ENCODE data around the gene FKBP11.
"Not testable (repeated sequence)": the region's sequence is repeated elsewhere in the genome, so short reads cannot be mapped to it uniquely, and the experiment has no call there.

Gene FKBP11

GRCh38 chr12:48903982-48904411 lies 21.3 kb downstream of the FKBP11 start:
- DNase-seq, result no peak

GRCh38 chr12:48903363-48903981 lies 21.8 kb downstream of the FKBP11 start:
- no peak for DNase-seq

DNA sequence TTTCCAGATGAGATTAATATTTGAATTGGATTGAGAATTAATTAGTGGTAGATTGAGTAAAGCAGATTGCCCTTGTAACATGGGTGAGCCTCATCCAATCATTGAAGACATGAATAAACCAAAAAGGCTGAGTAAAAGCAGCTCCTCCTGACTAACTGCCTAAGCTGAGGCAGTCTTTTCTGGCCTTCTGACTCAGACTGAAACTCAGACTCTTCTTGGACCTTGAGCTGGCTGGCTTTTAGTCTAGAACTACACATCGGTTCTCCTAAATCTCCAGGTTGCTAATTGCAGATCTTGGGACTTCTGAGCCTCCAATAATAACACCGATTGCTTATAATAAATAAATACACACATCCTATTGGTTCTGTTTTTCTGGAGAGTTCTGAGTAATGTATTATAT lies 24.0 kb downstream of the FKBP11 start:
- no peak for DNase-seq

GRCh38 chr12:48899651-48900050 lies 25.6 kb downstream of the FKBP11 start:
- no peak for DNase-seq

GRCh38 chr12:48894271-48894670 lies 31.0 kb downstream of the FKBP11 start:
- DNase-seq, result no peak

DNA sequence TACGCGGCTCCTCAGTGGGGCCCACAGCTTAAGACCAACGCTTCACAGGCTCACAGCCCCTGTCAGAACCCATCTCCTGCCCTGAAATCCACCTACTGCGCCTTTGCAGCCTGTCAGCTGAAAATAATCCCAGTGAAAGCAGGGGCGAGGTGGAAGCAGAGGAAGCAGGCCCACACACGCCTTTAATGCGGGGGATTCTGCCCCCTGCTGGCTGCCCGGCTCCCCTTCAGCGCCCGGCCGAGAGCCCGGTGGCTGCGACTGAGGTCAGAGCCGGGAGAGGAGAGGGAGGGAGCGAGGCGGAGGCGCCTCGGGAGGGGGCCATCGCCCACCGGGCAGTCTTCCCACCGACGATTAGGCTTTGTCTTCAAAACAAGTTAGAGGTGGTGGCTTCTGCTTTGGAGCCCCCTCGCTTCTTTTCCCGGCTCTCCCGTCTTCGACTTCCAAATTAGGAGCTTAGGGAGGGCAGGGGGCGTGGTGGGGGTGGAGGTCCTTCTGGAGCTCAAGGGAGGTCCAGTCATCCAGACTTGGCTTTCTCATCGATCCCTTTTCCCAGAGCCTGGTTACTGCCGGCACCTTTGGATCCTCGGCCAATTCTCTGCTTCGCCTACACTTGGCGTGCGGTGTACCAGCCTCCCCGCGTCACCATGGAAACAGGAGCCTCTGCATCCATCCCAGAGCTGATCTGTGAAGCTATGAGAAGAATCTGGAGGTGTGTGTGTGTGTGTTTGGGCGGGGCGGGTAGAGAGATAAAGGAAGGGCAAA lies 34.5 kb downstream of the FKBP11 start:
- DNase-seq, result peak; percentile 53

- no peak for DNase-seq
Observed at GRCh38 chr12:48889679-48890078, 35.6 kb downstream of the FKBP11 start.

DNA sequence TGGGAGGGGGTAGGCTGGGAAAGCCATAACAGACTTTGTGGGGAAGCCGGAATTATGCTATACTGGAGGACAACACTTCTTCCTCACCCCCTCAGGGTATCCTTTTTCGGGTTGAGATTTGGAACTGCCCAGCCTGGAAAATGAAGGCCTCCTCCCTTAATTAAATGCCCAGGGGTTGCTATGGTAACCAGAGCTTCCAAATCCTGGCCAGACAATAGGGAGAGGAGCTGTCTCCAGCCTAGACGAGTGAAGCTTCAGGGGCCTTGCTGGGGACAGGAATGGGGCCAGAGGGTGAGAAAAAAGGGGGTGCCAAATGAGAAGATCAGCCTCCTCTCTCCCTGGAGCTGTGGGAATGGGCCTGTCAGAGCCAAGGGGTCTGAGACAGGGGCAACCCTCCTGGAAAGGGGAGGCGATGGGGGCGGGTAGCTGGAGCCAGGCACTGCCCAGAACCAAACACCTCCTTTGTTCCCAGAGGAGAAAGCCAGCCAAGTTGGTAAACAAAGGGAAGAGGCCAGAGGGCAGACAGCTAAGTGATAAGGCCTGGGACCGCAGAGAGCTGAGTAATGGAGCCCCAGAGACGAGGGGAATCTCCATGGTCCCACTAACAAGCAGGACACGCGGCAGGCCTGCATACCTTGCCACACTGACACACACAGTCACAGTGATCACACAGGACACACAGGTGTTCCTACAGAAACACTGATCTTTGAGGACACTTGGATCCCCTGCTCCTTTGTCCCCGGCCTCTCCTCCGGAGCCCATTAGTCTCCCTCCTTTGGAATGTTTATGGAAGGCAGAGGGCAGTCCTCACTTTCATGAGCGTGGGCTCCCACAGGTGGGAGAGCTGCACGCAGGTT lies 41.8 kb downstream of the FKBP11 start:
- no peak for DNase-seq

DNA sequence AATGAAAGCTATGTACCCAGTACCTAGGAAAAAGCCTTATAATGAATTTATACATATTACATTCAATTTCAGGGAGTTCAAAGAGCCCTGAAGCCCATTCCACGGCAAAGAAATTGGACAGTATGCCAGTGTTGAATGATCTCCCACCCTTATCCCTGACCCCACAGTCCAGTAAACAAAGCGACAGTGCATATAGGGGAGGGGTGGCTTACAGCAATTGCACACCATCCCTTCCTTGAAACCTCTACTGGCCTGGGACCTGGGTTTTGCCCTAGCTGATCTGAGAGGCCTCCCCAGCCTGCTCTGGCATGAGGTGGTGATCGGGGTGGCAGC lies 42.4 kb downstream of the FKBP11 start:
- DNase-seq, result no peak

DNA sequence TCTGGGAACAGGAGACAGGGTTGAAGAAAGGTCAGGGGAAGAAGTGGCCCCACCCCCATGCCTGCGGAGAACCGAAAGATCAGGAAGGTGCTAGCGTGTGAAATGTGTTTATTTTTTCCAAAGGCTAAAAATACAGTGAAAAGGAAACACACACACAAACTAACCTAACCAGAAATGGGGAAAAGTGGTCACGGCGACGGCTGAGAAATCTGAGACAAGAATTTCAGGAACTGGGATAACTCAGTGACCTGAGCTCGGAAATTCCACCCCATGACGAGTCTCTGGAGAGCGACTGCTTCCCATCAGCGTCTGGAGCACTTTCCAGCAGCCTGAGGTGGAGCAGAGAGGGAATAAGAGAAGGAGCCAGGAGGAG lies 43.0 kb downstream of the FKBP11 start:
- no peak for DNase-seq

GRCh38 chr12:48881686-48882314 lies 43.5 kb downstream of the FKBP11 start:
- no peak for DNase-seq

DNA sequence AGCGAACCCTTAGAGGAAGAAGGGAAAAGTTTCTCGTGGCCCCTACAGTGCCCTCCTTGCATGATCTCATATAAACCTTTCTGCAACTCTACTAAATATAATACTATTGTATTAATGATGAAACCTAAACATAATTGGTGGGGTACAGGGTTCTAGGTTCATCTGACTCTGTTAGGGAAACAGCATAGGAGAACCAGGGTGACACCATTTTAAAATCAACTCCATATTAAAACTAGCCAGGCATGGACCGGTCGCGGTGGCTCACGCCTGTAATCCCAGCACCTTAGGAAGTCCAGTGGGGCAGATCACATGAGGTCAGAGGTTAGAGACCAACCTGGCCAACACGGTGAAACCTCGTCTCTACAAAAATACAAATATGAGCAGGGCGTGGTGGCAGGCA lies 44.6 kb downstream of the FKBP11 start:
- no peak for DNase-seq

GRCh38 chr12:48878548-48878947 lies 46.7 kb downstream of the FKBP11 start:
- no peak for DNase-seq

GRCh38 chr12:48875944-48876515 lies 49.3 kb downstream of the FKBP11 start:
- DNase-seq, result no peak

- DNase-seq, result not testable (repeated sequence)
Observed at GRCh38 chr12:48873534-48873933, 51.8 kb downstream of the FKBP11 start.

GRCh38 chr12:48873096-48873495 lies 52.2 kb downstream of the FKBP11 start:
- DNase-seq, result no peak
